Keratinocyte (primary cell): ENCODE measurements around the gene CFAP43. TPM values are rescaled to one million over a fixed set of nuclear protein-coding genes. Genes with fewer than 3 reads are reported as not detected.
A peak's percentile ranks its signal among the peaks of the same experiment; 100 is the strongest.

ENCODE experiments used
- DNase-seq: peaks from one replicate; pipeline ENCODE4 v3.0.0-alpha.2; 2011; ENCODE audit warnings: low read depth, missing footprints, low spot score
- FAIRE-seq: peaks from 2 replicates; lab custom pipeline; 2011; peaks lifted over from hg19 to GRCh38; lab: Jason Lieb, UNC
- H2AFZ ChIP-seq: 2 replicates; pipeline ENCODE4 v1.6.0; 2012; ENCODE audit warnings: low read length, control low read depth, inconsistent platforms; ENCODE audit not compliant: control insufficient read depth
- H3K27ac ChIP-seq: 2 replicates; pipeline ENCODE4 v1.5.1; 2011; ENCODE audit warnings: low read length; ENCODE audit not compliant: control insufficient read depth, insufficient read depth
- H3K27me3 ChIP-seq: 3 replicates; pipeline ENCODE4 v1.6.0; 2011; ENCODE audit warnings: low read length; ENCODE audit not compliant: control insufficient read depth, insufficient read depth; ENCODE audit errors: extremely low read depth
- H3K36me3 ChIP-seq, 2 experiments: 2 replicates in 1 of 2; 3 replicates in 1 of 2; pipeline ENCODE4 v1.5.1; 2011; ENCODE audit warnings: low read length in 2 of 2, mild to moderate bottlenecking in 1 of 2; ENCODE audit not compliant: control insufficient read depth in 2 of 2, insufficient read depth in 2 of 2; ENCODE audit errors: extremely low read depth in 1 of 2
- H3K4me1 ChIP-seq: 3 replicates; pipeline ENCODE4 v1.5.1; 2011; ENCODE audit warnings: low read length; ENCODE audit not compliant: control insufficient read depth, insufficient read depth; ENCODE audit errors: extremely low read depth
- H3K4me2 ChIP-seq: 3 replicates; pipeline ENCODE4 v1.6.0; 2011; ENCODE audit warnings: low read depth, low read length; ENCODE audit not compliant: control insufficient read depth, insufficient read depth; ENCODE audit errors: extremely low read depth
- H3K4me3 ChIP-seq, 3 experiments: fragments of 200-600 bp in 1 of 3; sonication (generic) in 1 of 3; 2 replicates in 2 of 3; 3 replicates in 1 of 3; pipeline ENCODE4 v1.5.1; 2011 to 2016; ENCODE audit warnings: low read length in 3 of 3, mild to moderate bottlenecking in 3 of 3, control low read depth in 2 of 3, inconsistent platforms in 1 of 3, low read depth in 1 of 3, mixed read lengths in 1 of 3, mixed run types in 1 of 3, moderate library complexity in 1 of 3; ENCODE audit not compliant: control insufficient read depth in 2 of 3, insufficient read depth in 2 of 3; ENCODE audit errors: extremely low read depth in 1 of 3
- H3K79me2 ChIP-seq: 2 replicates; pipeline ENCODE4 v1.6.0; 2012; ENCODE audit warnings: low read length; ENCODE audit not compliant: control insufficient read depth, insufficient read depth
- H3K9ac ChIP-seq: 3 replicates; pipeline ENCODE4 v1.6.0; 2011; ENCODE audit warnings: low read length; ENCODE audit not compliant: control insufficient read depth, insufficient read depth; ENCODE audit errors: extremely low read depth
- H3K9me1 ChIP-seq: 3 replicates; pipeline ENCODE4 v1.6.0; 2011; ENCODE audit warnings: low read length; ENCODE audit not compliant: control insufficient read depth, insufficient read depth; ENCODE audit errors: extremely low read depth
- H3K9me3 ChIP-seq: 2 replicates; pipeline ENCODE4 v1.5.1; 2012; ENCODE audit warnings: low read depth, low read length; ENCODE audit not compliant: control insufficient read depth
- H4K20me1 ChIP-seq: 3 replicates; pipeline ENCODE4 v1.6.0; 2011; ENCODE audit warnings: low read length; ENCODE audit not compliant: control insufficient read depth, insufficient read depth; ENCODE audit errors: extremely low read depth
- CTCF ChIP-seq, 3 experiments: IDR thresholded peaks in 1 of 3; conservative IDR thresholded peaks in 1 of 3; optimal IDR thresholded peaks in 1 of 3; 2 replicates in 2 of 3; 3 replicates in 1 of 3; pipeline versions ENCODE3 to v1.5.1; 2011; ENCODE audit warnings: low read length in 3 of 3, mild to moderate bottlenecking in 3 of 3, moderate library complexity in 2 of 3, control low read depth in 1 of 3, inconsistent platforms in 1 of 3; ENCODE audit not compliant: insufficient read depth in 2 of 3; ENCODE audit errors: extremely low read depth in 1 of 3
- EZH2 ChIP-seq: IDR thresholded peaks from one replicate; pipeline ENCODE4 v1.6.1; 2012; ENCODE audit warnings: inconsistent platforms, mild to moderate bottlenecking, low read length, moderate library complexity
- dilution Hi-C: fragments of 300-500 bp; cut with MboI; formaldehyde crosslinking; loops from one replicate; pipeline ENCODE4 v1.7.0; 2020; ENCODE audit warnings: low sequenced_read_pairs; ENCODE audit not compliant: extremely low pct_ligation_motif_present
- polyA plus RNA-seq, 5 experiments: library from polyadenylated mRNA; depleted of rRNA in 3 of 5; stranded (reverse) in 3 of 5; stranded (forward) in 1 of 5; unstranded in 1 of 5; fragments of >200 nt; gene quantifications; 1 replicate in 1 of 5; 2 replicates in 3 of 5; 3 replicates in 1 of 5; pipeline versions ENCODE4 v1.2.1 to v1.2.3, GENCODE V29; 2011 to 2012; ENCODE audit warnings: missing spikeins in 2 of 5, low read depth in 1 of 5, low replicate concordance in 1 of 5

Gene CFAP43
- polyA plus RNA-seq, 1 donor (not counting 4 experiments of a cell fraction or from before 2014, with no cell fraction given): 0.25 TPM

GRCh38 chr10:104234934-104235333 is 2.8 kb upstream of the CFAP43 start:
- no peak for FAIRE-seq
- dilution Hi-C loops: no loop called here
- no peaks in the 10 kb centered on the region for H3K9me3 ChIP-seq

GRCh38 chr10:104233817-104234216 is 1.7 kb upstream of the CFAP43 start:
- Histone ChIP-seq H3K4me3 (no peak overlapping the region), H3K27ac (no peak overlapping the region), H3K9me1 (no peaks in the 10 kb centered on the region), H3K9ac (no peak overlapping the region), H4K20me1 (no peaks in the 10 kb centered on the region), H3K27me3 (no peaks in the 10 kb centered on the region), H2AFZ (no peak overlapping the region), H3K36me3 (no peaks in the 10 kb centered on the region), H3K4me1 (no peaks in the 10 kb centered on the region), H3K4me2 (no peak overlapping the region), H3K79me2 (no peaks in the 10 kb centered on the region), H3K9me3 (no peaks in the 10 kb centered on the region)
- DNase-seq: no peak
- FAIRE-seq: no peak
- dilution Hi-C loops: no loop called here
- TF ChIP-seq CTCF (optimal IDR thresholded peaks at IDR 0.05 in 1 of 3, IDR thresholded peaks at IDR 0.05 in 1 of 3, conservative IDR thresholded peaks at IDR 0.05 in 1 of 3; ENCODE audit: extremely low read depth in 1 of 3, insufficient read depth in 2 of 3, low read length in 3 of 3): no peak
- TF ChIP-seq EZH2: no peak

More at GRCh38 chr10:104234934-104235333, 2.8 kb upstream of the CFAP43 start:
- H3K79me2 ChIP-seq: no peaks in the 10 kb centered on the region
- no peaks in the 10 kb centered on the region for H3K27me3 ChIP-seq
- H3K9me1 ChIP-seq: no peaks in the 10 kb centered on the region
- TF ChIP-seq EZH2: no peak
- H2AFZ ChIP-seq: no peak overlapping the region
- H3K9ac ChIP-seq: no peak overlapping the region
- no peaks in the 10 kb centered on the region for H3K4me1 ChIP-seq
- no peak overlapping the region for H3K4me2 ChIP-seq
- H3K36me3 ChIP-seq: no peaks in the 10 kb centered on the region
- DNase-seq: no peak
- H3K27ac ChIP-seq: no peak overlapping the region
- H4K20me1 ChIP-seq: no peaks in the 10 kb centered on the region
- H3K4me3 ChIP-seq: no peak overlapping the region

GRCh38 chr10:104232613-104233102 is 494 bp upstream of the CFAP43 start:
- H3K27ac ChIP-seq: peak overlapping the region; percentile 51
- H3K4me1 ChIP-seq: no peaks in the 10 kb centered on the region
- H3K79me2 ChIP-seq: no peaks in the 10 kb centered on the region
- FAIRE-seq: no peak
- no peak for DNase-seq
- peak overlapping the region; percentile 91 for H3K9ac ChIP-seq
- no peaks in the 10 kb centered on the region for H4K20me1 ChIP-seq
- no peaks in the 10 kb centered on the region for H3K27me3 ChIP-seq
- no peak for TF ChIP-seq CTCF (optimal IDR thresholded peaks at IDR 0.05 in 1 of 3, IDR thresholded peaks at IDR 0.05 in 1 of 3, conservative IDR thresholded peaks at IDR 0.05 in 1 of 3; ENCODE audit: extremely low read depth in 1 of 3, insufficient read depth in 2 of 3, low read length in 3 of 3)
- TF ChIP-seq EZH2: no peak
- peak overlapping the region; percentile 81 for H2AFZ ChIP-seq
- peak overlapping the region; percentile 70 for H3K4me2 ChIP-seq
- dilution Hi-C loops: no loop called here
- no peaks in the 10 kb centered on the region for H3K9me3 ChIP-seq
- H3K4me3 ChIP-seq: peak overlapping the region; percentile 67 to 82 (median 68)
- no peaks in the 10 kb centered on the region for H3K9me1 ChIP-seq
- H3K36me3 ChIP-seq: no peaks in the 10 kb centered on the region
